ENCODE data around the gene MSH3. TPM values are rescaled to one million over a fixed set of nuclear protein-coding genes. Genes with fewer than 3 reads are reported as not detected.
"Not testable (repeated sequence)": the region's sequence is repeated elsewhere in the genome, so short reads cannot be mapped to it uniquely, and the experiment has no call there.

The MSH3 gene
- total RNA-seq, 1 donor from 2014 or later, result 19.3 TPM

GRCh38 chr5:80739898-80740297, 85.4 kb downstream of the MSH3 start:
- H3K9ac ChIP-seq (ENCODE audit: low read depth in 1 of 3, low read length in 3 of 3), result no peak overlapping the region
- H3K27me3 ChIP-seq (ENCODE audit: control insufficient read depth in 3 of 3, insufficient read depth in 3 of 3, low read length in 3 of 3), result no peaks in the 10 kb centered on the region
- H3K9me3 ChIP-seq (ENCODE audit: control insufficient read depth in 3 of 3, low read length in 3 of 3), result no peaks in the 10 kb centered on the region
- H3K4me3 ChIP-seq (ENCODE audit: low read length in 3 of 3), result no peak overlapping the region
- H3K36me3 ChIP-seq (ENCODE audit: control insufficient read depth in 3 of 3, insufficient read depth in 3 of 3, low read length in 3 of 3), result peaks cover 4 to 11% (median 5%) of the 10 kb centered on the region in 3 donors
- no peak overlapping the region for H3K27ac ChIP-seq (ENCODE audit: low read depth, low read length)
- H3K4me1 ChIP-seq (ENCODE audit: control insufficient read depth in 3 of 3, insufficient read depth in 3 of 3, low read length in 3 of 3), result no peaks in the 10 kb centered on the region

- H3K9me3 ChIP-seq (ENCODE audit: control insufficient read depth in 3 of 3, low read length in 3 of 3); H3K4me1 ChIP-seq (ENCODE audit: control insufficient read depth in 3 of 3, insufficient read depth in 3 of 3, low read length in 3 of 3); H3K27ac ChIP-seq (ENCODE audit: low read depth, low read length); H3K27me3 ChIP-seq (ENCODE audit: control insufficient read depth in 3 of 3, insufficient read depth in 3 of 3, low read length in 3 of 3); H3K9ac ChIP-seq (ENCODE audit: low read depth in 1 of 3, low read length in 3 of 3); H3K4me3 ChIP-seq (ENCODE audit: low read length in 3 of 3): not testable (repeated sequence)
- H3K36me3 ChIP-seq (ENCODE audit: control insufficient read depth in 3 of 3, insufficient read depth in 3 of 3, low read length in 3 of 3), result peaks cover 6 to 16% (median 6%) of the 10 kb centered on the region in 3 donors
Observed at GRCh38 chr5:80740488-80740887, 86.0 kb downstream of the MSH3 start.

GRCh38 chr5:80740999-80741398, 86.5 kb downstream of the MSH3 start:
- Histone ChIP-seq H3K27ac (ENCODE audit: low read depth, low read length) (no peak overlapping the region), H3K4me3 (ENCODE audit: low read length in 3 of 3) (no peak overlapping the region), H3K9ac (ENCODE audit: low read depth in 1 of 3, low read length in 3 of 3) (no peak overlapping the region)

GRCh38 chr5:80744149-80744548, 89.7 kb downstream of the MSH3 start:
- Histone ChIP-seq H3K9me3 (ENCODE audit: control insufficient read depth in 3 of 3, low read length in 3 of 3) (no peaks in the 10 kb centered on the region), H3K4me1 (ENCODE audit: control insufficient read depth in 3 of 3, insufficient read depth in 3 of 3, low read length in 3 of 3) (no peaks in the 10 kb centered on the region), H3K36me3 (ENCODE audit: control insufficient read depth in 3 of 3, insufficient read depth in 3 of 3, low read length in 3 of 3) (peaks cover 8 to 34% (median 20%) of the 10 kb centered on the region in 3 donors), H3K9ac (ENCODE audit: low read depth in 1 of 3, low read length in 3 of 3) (no peak overlapping the region), H3K27ac (ENCODE audit: low read depth, low read length) (no peak overlapping the region), H3K27me3 (ENCODE audit: control insufficient read depth in 3 of 3, insufficient read depth in 3 of 3, low read length in 3 of 3) (no peaks in the 10 kb centered on the region), H3K4me3 (ENCODE audit: low read length in 3 of 3) (no peak overlapping the region)

More at GRCh38 chr5:80740999-80741398, 86.5 kb downstream of the MSH3 start:
- Histone ChIP-seq H3K36me3 (ENCODE audit: control insufficient read depth in 3 of 3, insufficient read depth in 3 of 3, low read length in 3 of 3) (peaks cover 8 to 22% (median 10%) of the 10 kb centered on the region in 3 donors), H3K27me3 (ENCODE audit: control insufficient read depth in 3 of 3, insufficient read depth in 3 of 3, low read length in 3 of 3) (no peaks in the 10 kb centered on the region), H3K4me1 (ENCODE audit: control insufficient read depth in 3 of 3, insufficient read depth in 3 of 3, low read length in 3 of 3) (no peaks in the 10 kb centered on the region), H3K9me3 (ENCODE audit: control insufficient read depth in 3 of 3, low read length in 3 of 3) (no peaks in the 10 kb centered on the region)

- H3K27ac ChIP-seq (ENCODE audit: low read depth, low read length), result no peak overlapping the region
- H3K4me3 ChIP-seq (ENCODE audit: low read length in 3 of 3), result no peak overlapping the region
- H3K9ac ChIP-seq (ENCODE audit: low read depth in 1 of 3, low read length in 3 of 3), result no peak overlapping the region
- peaks cover 8 to 37% (median 20%) of the 10 kb centered on the region in 3 donors for H3K36me3 ChIP-seq (ENCODE audit: control insufficient read depth in 3 of 3, insufficient read depth in 3 of 3, low read length in 3 of 3)
- no peaks in the 10 kb centered on the region for H3K9me3 ChIP-seq (ENCODE audit: control insufficient read depth in 3 of 3, low read length in 3 of 3)
- no peaks in the 10 kb centered on the region for H3K4me1 ChIP-seq (ENCODE audit: control insufficient read depth in 3 of 3, insufficient read depth in 3 of 3, low read length in 3 of 3)
- H3K27me3 ChIP-seq (ENCODE audit: control insufficient read depth in 3 of 3, insufficient read depth in 3 of 3, low read length in 3 of 3), result no peaks in the 10 kb centered on the region
Observed at GRCh38 chr5:80745490-80745889, 91.0 kb downstream of the MSH3 start.

- Histone ChIP-seq H3K27ac (ENCODE audit: low read depth, low read length) (no peak overlapping the region), H3K36me3 (ENCODE audit: control insufficient read depth in 3 of 3, insufficient read depth in 3 of 3, low read length in 3 of 3) (peaks cover 8 to 32% (median 20%) of the 10 kb centered on the region in 3 donors), H3K4me3 (ENCODE audit: low read length in 3 of 3) (no peak overlapping the region), H3K4me1 (ENCODE audit: control insufficient read depth in 3 of 3, insufficient read depth in 3 of 3, low read length in 3 of 3) (no peaks in the 10 kb centered on the region), H3K27me3 (ENCODE audit: control insufficient read depth in 3 of 3, insufficient read depth in 3 of 3, low read length in 3 of 3) (no peaks in the 10 kb centered on the region), H3K9ac (ENCODE audit: low read depth in 1 of 3, low read length in 3 of 3) (no peak overlapping the region), H3K9me3 (ENCODE audit: control insufficient read depth in 3 of 3, low read length in 3 of 3) (no peaks in the 10 kb centered on the region)
Observed at GRCh38 chr5:80747922-80748321, 93.5 kb downstream of the MSH3 start.

- Histone ChIP-seq H3K9me3 (ENCODE audit: control insufficient read depth in 3 of 3, low read length in 3 of 3) (no peaks in the 10 kb centered on the region), H3K4me3 (ENCODE audit: low read length in 3 of 3) (no peak overlapping the region), H3K27ac (ENCODE audit: low read depth, low read length) (no peak overlapping the region), H3K27me3 (ENCODE audit: control insufficient read depth in 3 of 3, insufficient read depth in 3 of 3, low read length in 3 of 3) (no peaks in the 10 kb centered on the region), H3K36me3 (ENCODE audit: control insufficient read depth in 3 of 3, insufficient read depth in 3 of 3, low read length in 3 of 3) (peaks cover 0 to 8% (median 3%) of the 10 kb centered on the region in 3 donors), H3K4me1 (ENCODE audit: control insufficient read depth in 3 of 3, insufficient read depth in 3 of 3, low read length in 3 of 3) (peaks cover 0 to 5% (median 0%) of the 10 kb centered on the region in 3 donors), H3K9ac (ENCODE audit: low read depth in 1 of 3, low read length in 3 of 3) (no peak overlapping the region)
Observed at GRCh38 chr5:80752427-80752826, 98.0 kb downstream of the MSH3 start.

GRCh38 chr5:80753712-80754111, 99.3 kb downstream of the MSH3 start:
- Histone ChIP-seq H3K4me3 (ENCODE audit: low read length in 3 of 3) (no peak overlapping the region), H3K4me1 (ENCODE audit: control insufficient read depth in 3 of 3, insufficient read depth in 3 of 3, low read length in 3 of 3) (peaks cover 0 to 5% (median 0%) of the 10 kb centered on the region in 3 donors), H3K27me3 (ENCODE audit: control insufficient read depth in 3 of 3, insufficient read depth in 3 of 3, low read length in 3 of 3) (no peaks in the 10 kb centered on the region), H3K9me3 (ENCODE audit: control insufficient read depth in 3 of 3, low read length in 3 of 3) (no peaks in the 10 kb centered on the region), H3K9ac (ENCODE audit: low read depth in 1 of 3, low read length in 3 of 3) (no peak overlapping the region), H3K36me3 (ENCODE audit: control insufficient read depth in 3 of 3, insufficient read depth in 3 of 3, low read length in 3 of 3) (peaks cover 0 to 6% (median 4%) of the 10 kb centered on the region in 3 donors), H3K27ac (ENCODE audit: low read depth, low read length) (no peak overlapping the region)

GRCh38 chr5:80754900-80755299, 100.4 kb downstream of the MSH3 start:
- Histone ChIP-seq H3K27ac (ENCODE audit: low read depth, low read length) (no peak overlapping the region), H3K9me3 (ENCODE audit: control insufficient read depth in 3 of 3, low read length in 3 of 3) (no peaks in the 10 kb centered on the region), H3K36me3 (ENCODE audit: control insufficient read depth in 3 of 3, insufficient read depth in 3 of 3, low read length in 3 of 3) (peaks cover 0 to 6% (median 0%) of the 10 kb centered on the region in 3 donors), H3K4me3 (ENCODE audit: low read length in 3 of 3) (no peak overlapping the region), H3K9ac (ENCODE audit: low read depth in 1 of 3, low read length in 3 of 3) (no peak overlapping the region), H3K4me1 (ENCODE audit: control insufficient read depth in 3 of 3, insufficient read depth in 3 of 3, low read length in 3 of 3) (peaks cover 0 to 5% (median 0%) of the 10 kb centered on the region in 3 donors), H3K27me3 (ENCODE audit: control insufficient read depth in 3 of 3, insufficient read depth in 3 of 3, low read length in 3 of 3) (no peaks in the 10 kb centered on the region)

GRCh38 chr5:80755626-80756025, 101.2 kb downstream of the MSH3 start:
- H3K4me1 ChIP-seq (ENCODE audit: control insufficient read depth in 3 of 3, insufficient read depth in 3 of 3, low read length in 3 of 3), result peaks cover 0 to 5% (median 0%) of the 10 kb centered on the region in 3 donors
- H3K9me3 ChIP-seq (ENCODE audit: control insufficient read depth in 3 of 3, low read length in 3 of 3), result no peaks in the 10 kb centered on the region
- H3K36me3 ChIP-seq (ENCODE audit: control insufficient read depth in 3 of 3, insufficient read depth in 3 of 3, low read length in 3 of 3), result peaks cover 0 to 6% (median 0%) of the 10 kb centered on the region in 3 donors
- H3K9ac ChIP-seq (ENCODE audit: low read depth in 1 of 3, low read length in 3 of 3), result no peak overlapping the region
- no peak overlapping the region for H3K4me3 ChIP-seq (ENCODE audit: low read length in 3 of 3)
- no peaks in the 10 kb centered on the region for H3K27me3 ChIP-seq (ENCODE audit: control insufficient read depth in 3 of 3, insufficient read depth in 3 of 3, low read length in 3 of 3)
- no peak overlapping the region for H3K27ac ChIP-seq (ENCODE audit: low read depth, low read length)

Data from skeletal muscle tissue (tissue), 4 donors.